A549 (cell line): ENCODE results near the gene AKIP1. TPM values are rescaled to one million over a fixed set of nuclear protein-coding genes. Genes with fewer than 3 reads are reported as not detected.

Experiments
- ATAC-seq, 2 experiments: fragments of 200-7000 bp in 1 of 2; fragments of >200 bp in 1 of 2; cut with Nextera tagmentation in 1 of 2; cut with Tn5 transposase in 1 of 2; 3 replicates each; pipeline versions ENCODE4 v1.8.0 to v1.9.1; 2018 to 2020; ENCODE audit warnings: mild to moderate bottlenecking in 1 of 2, moderate library complexity in 1 of 2
- CTCF ChIA-PET: fragments of 300-600 bp; sonication (Branson Sonifier 250); formaldehyde crosslinking; extraction: SDS; loops from one replicate; lab custom pipeline; 2021; ENCODE audit warnings: antibody characterized with exemption, inconsistent platforms; lab: Yijun Ruan, JAX
- POLR2A ChIA-PET: fragments of 350-600 bp; formaldehyde crosslinking; extraction: SDS; loops from one replicate; lab custom pipeline; 2021; ENCODE audit warnings: antibody characterized with exemption, inconsistent platforms; lab: Yijun Ruan, JAX
- DNase-seq, 2 experiments: peaks; one replicate each; pipeline versions ENCODE4 v3.0.0 to v3.0.0-alpha.2; 2011 to 2016; ENCODE audit warnings: low read depth in 1 of 2, low spot score in 1 of 2
- FAIRE-seq: peaks from 2 replicates; lab custom pipeline; 2011; peaks lifted over from hg19 to GRCh38; lab: Jason Lieb, UNC
- H3K27ac ChIP-seq, 2 experiments: fragments of >200 bp; sonication (Bioruptor Twin); formaldehyde crosslinking; 3 replicates each; pipeline ENCODE4 v1.5.1; 2016 to 2017
- H3K4me1 ChIP-seq: fragments of >200 bp; sonication (Bioruptor Twin); formaldehyde crosslinking; 3 replicates; pipeline ENCODE4 v1.6.1; 2016
- H3K4me2 ChIP-seq: fragments of >200 bp; sonication (Bioruptor Twin); formaldehyde crosslinking; 3 replicates; pipeline ENCODE4 v1.6.1; 2016
- H3K4me3 ChIP-seq: fragments of >200 bp; sonication (Bioruptor Twin); formaldehyde crosslinking; 3 replicates; pipeline ENCODE4 v1.5.1; 2016
- H3K9me3 ChIP-seq: fragments of >200 bp; sonication (Bioruptor Twin); formaldehyde crosslinking; 3 replicates; pipeline ENCODE4 v1.6.1; 2016
- BCL3 ChIP-seq: fragments of >200 bp; sonication (Bioruptor Twin); formaldehyde crosslinking; IDR thresholded peaks from 3 replicates; pipeline ENCODE4 v1.6.1; 2016
- CBX8 ChIP-seq: fragments of 200-600 bp; sonication (generic); IDR thresholded peaks from 2 replicates; pipeline ENCODE4 v1.6.1; 2016
- CHD4 ChIP-seq: fragments of 200-600 bp; sonication (generic); IDR thresholded peaks from 2 replicates; pipeline ENCODE4 v1.6.1; 2016; ENCODE audit warnings: antibody characterized with exemption, mild to moderate bottlenecking, borderline replicate concordance
- HMGXB4 ChIP-seq: fragments of 250-450 bp; sonication (Bioruptor Pico); IDR thresholded peaks from 2 replicates; pipeline ENCODE4 v1.5.0; 2021; ENCODE audit warnings: mild to moderate bottlenecking, moderate library complexity, borderline replicate concordance
- HOXB13 ChIP-seq: fragments of 250-450 bp; sonication (Bioruptor Pico); IDR thresholded peaks from 2 replicates; pipeline ENCODE4 v1.5.0; 2020; ENCODE audit warnings: low read depth, mild to moderate bottlenecking, moderate library complexity
- HOXB5 ChIP-seq: fragments of 250-450 bp; sonication (Bioruptor Pico); IDR thresholded peaks from 2 replicates; pipeline ENCODE4 v1.5.0; 2020; ENCODE audit warnings: mild to moderate bottlenecking, moderate library complexity
- JUNB ChIP-seq: fragments of >200 bp; sonication (Bioruptor Twin); formaldehyde crosslinking; IDR thresholded peaks from 2 replicates; pipeline ENCODE4 v1.6.1; 2016
- MYC ChIP-seq: IDR thresholded peaks from 2 replicates; pipeline ENCODE4 v1.6.1; 2012; ENCODE audit warnings: mild to moderate bottlenecking, inconsistent platforms, low read length, improper control_type of control experiment, borderline replicate concordance
- NFE2L2 ChIP-seq: fragments of 150-350 bp; conservative IDR thresholded peaks from 2 replicates; pipeline ENCODE4 v1.6.1; 2014; ENCODE audit warnings: low read length
- RAD21 ChIP-seq, 2 experiments: fragments of >200 bp in 1 of 2; sonication (Bioruptor Twin) in 1 of 2; formaldehyde crosslinking in 1 of 2; IDR thresholded peaks in 1 of 2; conservative IDR thresholded peaks in 1 of 2; 2 replicates in 1 of 2; 3 replicates in 1 of 2; pipeline ENCODE4 v1.6.1; 2012 to 2018; ENCODE audit warnings: inconsistent platforms in 1 of 2
- RCOR1 ChIP-seq: fragments of 150-350 bp; IDR thresholded peaks from 2 replicates; pipeline ENCODE4 v1.6.1; 2014; ENCODE audit warnings: antibody characterized with exemption, low read length, low read depth
- RNF2 ChIP-seq: fragments of 200-600 bp; sonication (generic); IDR thresholded peaks from 2 replicates; pipeline ENCODE4 v1.6.1; 2016; ENCODE audit warnings: low read depth, mild to moderate bottlenecking, antibody characterized with exemption, moderate library complexity, borderline replicate concordance
- SMC3 ChIP-seq: fragments of >200 bp; sonication (Bioruptor Twin); formaldehyde crosslinking; IDR thresholded peaks from 3 replicates; pipeline ENCODE4 v1.6.1; 2018; ENCODE audit warnings: inconsistent platforms
- ZFP36 ChIP-seq: fragments of 450-650 bp; IDR thresholded peaks from 2 replicates; pipeline ENCODE4 v1.6.1; 2014; ENCODE audit warnings: borderline replicate concordance; ENCODE audit not compliant: partially characterized antibody
- WGBS: methylation state at CpG from one replicate; pipeline ENCODE4 v1.1.6; 2017; ENCODE audit errors: missing lambda C conversion rate; 5-methylcytosine and 5-hydroxymethylcytosine counted together
- polyA plus RNA-seq, 4 experiments: library from polyadenylated mRNA; depleted of rRNA in 3 of 4; stranded (reverse); fragments of >200 nt; fragmentation: RNase III in 1 of 4; extraction: RNeasy Plus Mini Kit Qiagen cat#74134 plus additional on column Dnase treatment in 1 of 4; gene quantifications; 2 replicates in 3 of 4; 3 replicates in 1 of 4; pipeline ENCODE4 v1.2.3, GENCODE V29; 2011 to 2017
- TF ChIP-seq, protein P1 (sequence below): fragments of 150-350 bp; IDR thresholded peaks from 2 replicates; pipeline ENCODE4 v1.6.1; 2014; ENCODE audit warnings: low read depth, mild to moderate bottlenecking, low read length
- TF ChIP-seq, protein P2 (sequence below): IDR thresholded peaks from 2 replicates; pipeline ENCODE4 v1.6.1; 2012
- TF ChIP-seq, protein P3 (sequence below): IDR thresholded peaks from 2 replicates; pipeline ENCODE4 v1.6.1; 2012; ENCODE audit warnings: low read depth, borderline replicate concordance

AKIP1 gene
- polyA plus RNA-seq, 2 of the 4 experiments (the other 2 are of a cell fraction), result 57.7 to 66.7 TPM

- no peak for FAIRE-seq
- 88% methylated on average over 9 of the region's 9 CpGs for WGBS
- Histone ChIP-seq H3K9me3 (no peaks in the 10 kb centered on the region), H3K4me2 (no peak overlapping the region), H3K4me1 (no peaks in the 10 kb centered on the region), H3K4me3 (no peak overlapping the region), H3K27ac (no peak overlapping the region)
- ChIA-PET POLR2A (no interaction called here), CTCF (interaction anchor here (1.6 to 3.5 kb wide), 2 partner anchors 15 to 31 kb away, joined by 4 to 17 read pairs; no protein-coding TSS in a partner anchor)
- no peak for DNase-seq
- ATAC-seq, result no peak
- TF ChIP-seq HOXB13 (no peak), CBX8 (no peak), MYC (no peak), BCL3 (no peak), RNF2 (no peak), RAD21 (conservative IDR thresholded peaks at IDR 0.05 in 1 of 2, IDR thresholded peaks at IDR 0.05 in 1 of 2) (no peak), NFE2L2 (no peak), ZFP36 (no peak), JUNB (no peak)
- TF ChIP-seq, protein P1, sequence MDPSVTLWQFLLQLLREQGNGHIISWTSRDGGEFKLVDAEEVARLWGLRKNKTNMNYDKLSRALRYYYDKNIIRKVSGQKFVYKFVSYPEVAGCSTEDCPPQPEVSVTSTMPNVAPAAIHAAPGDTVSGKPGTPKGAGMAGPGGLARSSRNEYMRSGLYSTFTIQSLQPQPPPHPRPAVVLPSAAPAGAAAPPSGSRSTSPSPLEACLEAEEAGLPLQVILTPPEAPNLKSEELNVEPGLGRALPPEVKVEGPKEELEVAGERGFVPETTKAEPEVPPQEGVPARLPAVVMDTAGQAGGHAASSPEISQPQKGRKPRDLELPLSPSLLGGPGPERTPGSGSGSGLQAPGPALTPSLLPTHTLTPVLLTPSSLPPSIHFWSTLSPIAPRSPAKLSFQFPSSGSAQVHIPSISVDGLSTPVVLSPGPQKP, result no peak
- TF ChIP-seq, protein P2, sequence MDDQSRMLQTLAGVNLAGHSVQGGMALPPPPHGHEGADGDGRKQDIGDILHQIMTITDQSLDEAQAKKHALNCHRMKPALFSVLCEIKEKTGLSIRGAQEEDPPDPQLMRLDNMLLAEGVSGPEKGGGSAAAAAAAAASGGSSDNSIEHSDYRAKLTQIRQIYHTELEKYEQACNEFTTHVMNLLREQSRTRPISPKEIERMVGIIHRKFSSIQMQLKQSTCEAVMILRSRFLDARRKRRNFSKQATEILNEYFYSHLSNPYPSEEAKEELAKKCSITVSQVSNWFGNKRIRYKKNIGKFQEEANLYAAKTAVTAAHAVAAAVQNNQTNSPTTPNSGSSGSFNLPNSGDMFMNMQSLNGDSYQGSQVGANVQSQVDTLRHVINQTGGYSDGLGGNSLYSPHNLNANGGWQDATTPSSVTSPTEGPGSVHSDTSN, result no peak
- TF ChIP-seq, protein P3, sequence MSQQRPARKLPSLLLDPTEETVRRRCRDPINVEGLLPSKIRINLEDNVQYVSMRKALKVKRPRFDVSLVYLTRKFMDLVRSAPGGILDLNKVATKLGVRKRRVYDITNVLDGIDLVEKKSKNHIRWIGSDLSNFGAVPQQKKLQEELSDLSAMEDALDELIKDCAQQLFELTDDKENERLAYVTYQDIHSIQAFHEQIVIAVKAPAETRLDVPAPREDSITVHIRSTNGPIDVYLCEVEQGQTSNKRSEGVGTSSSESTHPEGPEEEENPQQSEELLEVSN, result no peak
Measured at GRCh38 chr11:8928981-8929615, 18.1 kb downstream of the AKIP1 start.

- ATAC-seq (no peak), DNase-seq (no peak), FAIRE-seq (no peak)
- peaks cover 11% of the 10 kb centered on the region for H3K4me1 ChIP-seq
- H3K4me3 ChIP-seq, result no peak overlapping the region
- H3K9me3 ChIP-seq, result no peaks in the 10 kb centered on the region
- POLR2A ChIA-PET, result no interaction called here
- no peak overlapping the region for H3K4me2 ChIP-seq
- CTCF ChIA-PET, result interaction anchor here (0.8 to 1.6 kb wide), 3 partner anchors 9 to 29 kb away, joined by 3 to 11 read pairs (median 5); no protein-coding TSS in a partner anchor
- no peak overlapping the region for H3K27ac ChIP-seq
- 90% methylated on average over 10 of the region's 12 CpGs for WGBS
- no peak for TF ChIP-seq SMC3
- TF ChIP-seq HOXB13, result no peak
- TF ChIP-seq HMGXB4 (CRISPR knock-in tag), result no peak
- no peak for TF ChIP-seq CHD4
- no peak for TF ChIP-seq RCOR1
- TF ChIP-seq HOXB5, result no peak
Measured at GRCh38 chr11:8930456-8931175, 19.6 kb downstream of the AKIP1 start.
